ENCODE measurements around the gene B3GLCT. TPM values are rescaled to one million over a fixed set of nuclear protein-coding genes. Genes with fewer than 3 reads are reported as not detected.

B3GLCT gene
- total RNA-seq, 4 donors from 2014 or later: 10.8 to 14.0 (median 11.8) TPM

DNA sequence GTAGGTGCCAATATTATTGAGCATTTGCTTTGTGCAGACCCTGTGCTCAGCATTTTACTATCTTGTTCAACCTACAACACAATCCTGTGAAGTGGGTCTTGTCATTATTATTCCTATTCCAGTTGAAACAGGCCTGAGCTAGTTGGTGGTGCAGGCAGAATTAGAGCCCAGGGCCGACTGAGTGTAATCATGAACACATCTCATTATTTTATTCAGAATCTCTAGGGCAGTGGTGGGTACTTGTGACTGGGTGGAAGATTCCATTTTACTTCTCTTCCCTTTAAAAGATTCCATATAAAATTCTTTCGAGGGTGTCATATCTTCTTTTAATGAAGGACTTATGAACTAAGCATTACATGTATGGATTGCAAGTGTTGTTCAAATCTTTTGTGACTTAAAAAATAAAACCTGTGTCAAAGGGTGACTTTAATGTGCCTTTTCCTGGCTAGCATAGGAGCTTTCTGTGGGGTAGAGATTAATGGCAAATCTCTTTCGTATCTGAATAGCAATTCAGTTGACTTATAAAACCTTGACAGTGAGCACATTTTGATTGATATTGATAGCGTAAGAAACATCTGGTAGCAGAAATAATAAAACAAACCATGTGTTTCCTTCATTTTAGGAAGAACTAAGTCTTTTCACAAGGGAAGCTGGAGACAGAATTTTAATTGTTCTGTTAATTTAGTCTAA is 20.3 kb downstream of the B3GLCT start:
- Histone ChIP-seq H3K4me3 (replicated peaks in 1 of 3) (no peak overlapping the region), H3K36me3 (no peaks in the 10 kb centered on the region), H3K4me1 (no peaks in the 10 kb centered on the region), H3K27me3 (no peaks in the 10 kb centered on the region), H3K9me3 (no peaks in the 10 kb centered on the region), H3K27ac (no peak overlapping the region)
- DNase-seq: no peak
- intact Hi-C loops (cut with DNase I): no loop called here
- WGBS, 2 donors: 92 to 94% methylated on average over 4 of the region's 4 CpGs
- TF ChIP-seq POLR2A (IDR thresholded peaks at IDR 0.05): no peak
- TF ChIP-seq, protein P1, sequence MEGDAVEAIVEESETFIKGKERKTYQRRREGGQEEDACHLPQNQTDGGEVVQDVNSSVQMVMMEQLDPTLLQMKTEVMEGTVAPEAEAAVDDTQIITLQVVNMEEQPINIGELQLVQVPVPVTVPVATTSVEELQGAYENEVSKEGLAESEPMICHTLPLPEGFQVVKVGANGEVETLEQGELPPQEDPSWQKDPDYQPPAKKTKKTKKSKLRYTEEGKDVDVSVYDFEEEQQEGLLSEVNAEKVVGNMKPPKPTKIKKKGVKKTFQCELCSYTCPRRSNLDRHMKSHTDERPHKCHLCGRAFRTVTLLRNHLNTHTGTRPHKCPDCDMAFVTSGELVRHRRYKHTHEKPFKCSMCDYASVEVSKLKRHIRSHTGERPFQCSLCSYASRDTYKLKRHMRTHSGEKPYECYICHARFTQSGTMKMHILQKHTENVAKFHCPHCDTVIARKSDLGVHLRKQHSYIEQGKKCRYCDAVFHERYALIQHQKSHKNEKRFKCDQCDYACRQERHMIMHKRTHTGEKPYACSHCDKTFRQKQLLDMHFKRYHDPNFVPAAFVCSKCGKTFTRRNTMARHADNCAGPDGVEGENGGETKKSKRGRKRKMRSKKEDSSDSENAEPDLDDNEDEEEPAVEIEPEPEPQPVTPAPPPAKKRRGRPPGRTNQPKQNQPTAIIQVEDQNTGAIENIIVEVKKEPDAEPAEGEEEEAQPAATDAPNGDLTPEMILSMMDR (IDR thresholded peaks at IDR 0.05): no peak

DNA sequence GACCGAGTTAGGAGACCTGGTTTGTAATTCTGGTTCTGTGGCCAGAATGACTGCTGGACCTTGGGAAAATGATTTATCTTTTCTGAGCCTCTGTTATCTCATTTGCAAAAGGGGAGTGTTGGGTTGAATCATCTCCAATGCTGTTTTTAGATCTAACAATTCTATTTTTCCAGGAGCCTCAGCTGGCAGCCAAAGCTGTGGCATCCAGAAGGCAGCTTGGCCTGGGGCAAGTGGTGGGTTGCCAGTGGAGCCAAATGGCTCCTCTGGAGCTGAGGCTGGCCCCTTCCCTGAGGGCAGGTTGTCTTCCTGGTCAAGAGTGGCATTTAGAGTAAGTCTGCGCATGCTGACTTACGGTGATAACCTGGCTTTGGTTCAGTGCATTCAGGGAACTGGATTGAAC is 21.3 kb downstream of the B3GLCT start:
- DNase-seq: no peak
- Histone ChIP-seq H3K36me3 (no peaks in the 10 kb centered on the region), H3K27me3 (no peaks in the 10 kb centered on the region), H3K4me3 (replicated peaks in 1 of 3) (no peak overlapping the region), H3K9me3 (no peaks in the 10 kb centered on the region), H3K27ac (no peak overlapping the region), H3K4me1 (no peaks in the 10 kb centered on the region)
- intact Hi-C loops (cut with DNase I): no loop called here
- TF ChIP-seq, protein P1 (IDR thresholded peaks at IDR 0.05): no peak
- no peak for TF ChIP-seq POLR2A (IDR thresholded peaks at IDR 0.05)
- 98 to 100% methylated on average over 3 of the region's 3 CpGs for WGBS, 2 donors

DNA sequence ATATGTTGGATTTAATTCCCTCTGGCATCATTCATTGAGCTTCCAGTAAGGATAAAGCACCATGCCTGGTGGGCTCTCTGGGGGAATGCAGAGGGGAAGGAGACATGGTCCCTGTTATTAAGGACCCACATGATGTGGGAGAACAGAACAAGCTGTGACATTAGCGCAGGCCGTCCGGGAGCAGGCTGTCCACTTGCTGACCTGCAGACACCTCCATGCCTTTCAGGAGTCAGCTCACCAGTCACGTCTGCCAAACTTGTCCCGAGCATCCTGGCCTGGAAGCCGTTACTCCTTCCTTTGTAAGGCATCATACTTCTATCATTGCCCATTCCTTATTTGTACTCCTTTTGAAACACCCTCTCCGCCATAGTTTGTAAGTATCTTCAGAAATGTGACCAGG is 23.4 kb downstream of the B3GLCT start:
- 95 to 97% methylated on average over 6 to 7 of the region's 7 CpGs for WGBS, 2 donors
- H3K4me1 ChIP-seq: no peaks in the 10 kb centered on the region
- TF ChIP-seq, protein P1 (IDR thresholded peaks at IDR 0.05): no peak
- TF ChIP-seq POLR2A (IDR thresholded peaks at IDR 0.05): no peak

DNA sequence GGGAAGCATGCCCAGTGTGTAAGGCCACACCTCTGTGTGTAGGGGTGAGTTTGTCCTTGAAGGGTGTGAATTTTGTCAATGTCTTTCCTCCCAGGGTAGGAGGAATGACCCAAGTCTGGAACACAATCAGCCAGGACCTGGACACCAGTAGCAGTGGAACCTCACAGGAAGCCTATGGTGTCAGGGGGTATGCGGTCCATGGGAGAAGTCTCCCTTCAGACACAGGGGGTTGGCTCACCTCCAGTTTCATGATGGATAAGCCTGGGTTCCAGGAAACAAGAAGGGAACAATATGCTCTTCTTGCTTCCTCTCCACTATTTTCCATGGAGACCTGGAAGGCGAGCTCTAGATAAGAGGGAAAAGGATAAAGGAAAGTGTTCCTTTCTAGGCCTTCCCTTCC is 23.9 kb downstream of the B3GLCT start:
- H3K27ac ChIP-seq: no peak overlapping the region

More for the DNA sequence above, 23.4 kb downstream of the B3GLCT start:
- intact Hi-C loops (cut with DNase I): no loop called here
- H3K27me3 ChIP-seq: no peaks in the 10 kb centered on the region
- H3K9me3 ChIP-seq: no peaks in the 10 kb centered on the region
- H3K27ac ChIP-seq: no peak overlapping the region
- H3K36me3 ChIP-seq: no peaks in the 10 kb centered on the region
- no peak overlapping the region for H3K4me3 ChIP-seq (replicated peaks in 1 of 3)
- DNase-seq: no peak

DNA sequence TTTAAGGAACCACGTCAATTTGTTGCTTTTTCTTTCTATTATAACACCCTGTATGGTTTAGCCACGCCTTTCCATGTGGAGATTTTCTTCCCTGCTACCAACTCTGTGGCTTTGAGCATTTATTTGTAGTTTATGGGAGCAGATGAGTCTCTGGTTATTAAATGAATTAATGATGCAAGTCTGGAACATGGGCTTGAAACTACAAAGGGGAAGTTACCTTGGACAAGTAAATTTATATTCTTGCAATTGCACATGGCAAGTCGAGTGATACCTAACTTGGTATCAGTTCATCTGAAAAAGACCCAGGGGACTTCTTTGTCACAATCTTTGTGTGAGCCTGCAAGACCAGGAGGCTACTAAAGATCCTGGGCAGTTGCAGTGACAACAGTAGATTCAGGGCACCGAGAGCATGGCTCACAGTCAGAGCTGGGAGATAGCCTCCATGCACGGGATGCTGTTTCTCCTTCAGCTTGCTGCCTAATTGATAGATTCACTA is 24.4 kb downstream of the B3GLCT start:
- Histone ChIP-seq H3K4me3 (replicated peaks in 1 of 3) (no peak overlapping the region), H3K4me1 (no peaks in the 10 kb centered on the region), H3K9me3 (no peaks in the 10 kb centered on the region), H3K36me3 (no peaks in the 10 kb centered on the region), H3K27ac (no peak overlapping the region), H3K27me3 (no peaks in the 10 kb centered on the region)
- DNase-seq: no peak
- 91 to 94% methylated on average over 5 of the region's 5 CpGs for WGBS, 2 donors
- intact Hi-C loops (cut with DNase I): no loop called here
- TF ChIP-seq, protein P1 (IDR thresholded peaks at IDR 0.05): no peak
- no peak for TF ChIP-seq POLR2A (IDR thresholded peaks at IDR 0.05)

More for the DNA sequence above, 23.9 kb downstream of the B3GLCT start:
- H3K9me3 ChIP-seq: no peaks in the 10 kb centered on the region
- H3K4me3 ChIP-seq (replicated peaks in 1 of 3): no peak overlapping the region
- H3K27me3 ChIP-seq: no peaks in the 10 kb centered on the region
- 91 to 93% methylated on average over 2 of the region's 2 CpGs for WGBS, 2 donors
- no peak for DNase-seq
- no peaks in the 10 kb centered on the region for H3K4me1 ChIP-seq
- H3K36me3 ChIP-seq: no peaks in the 10 kb centered on the region
- no peak for TF ChIP-seq POLR2A (IDR thresholded peaks at IDR 0.05)
- TF ChIP-seq, protein P1 (IDR thresholded peaks at IDR 0.05): no peak
- intact Hi-C loops (cut with DNase I): no loop called here
